ENCODE results near the gene ZBTB7A.
A peak's percentile ranks its signal among the peaks of the same experiment; 100 is the strongest.

Gene ZBTB7A

DNA sequence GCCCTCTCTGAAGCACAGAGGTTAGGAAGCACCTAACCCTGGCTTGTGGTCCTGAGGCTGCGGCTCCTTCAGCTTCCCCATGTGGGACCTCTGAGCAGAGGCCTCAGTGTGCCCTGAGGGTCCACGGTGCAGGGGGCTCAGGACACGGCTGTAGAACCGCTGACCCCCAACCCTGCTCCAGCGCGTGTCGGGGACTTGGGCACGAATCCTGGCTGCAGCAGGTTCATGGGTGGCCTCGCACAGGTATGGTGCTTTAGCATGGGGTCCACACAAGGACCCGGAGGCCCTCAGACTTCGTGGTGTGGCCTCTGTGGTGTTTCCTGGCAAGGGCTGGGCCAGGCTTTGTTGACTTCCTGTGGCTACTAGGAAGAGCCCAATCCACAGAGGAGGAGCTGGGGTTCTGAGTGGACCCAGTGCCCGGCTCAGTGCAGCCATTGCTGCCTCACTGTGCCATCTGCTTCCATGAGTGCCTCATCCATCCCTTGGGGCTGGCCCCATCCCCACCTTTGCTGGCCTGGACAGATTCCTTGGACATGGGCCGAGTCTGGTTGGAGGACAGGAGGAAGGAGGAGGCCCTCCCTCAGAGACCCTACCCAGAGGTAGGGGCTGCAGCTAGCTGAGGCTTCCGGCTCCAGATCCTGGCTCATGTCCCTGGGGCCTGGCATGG lies 24.5 kb downstream of the ZBTB7A start:
- Histone ChIP-seq H3K4me1 (ENCODE audit: control insufficient read depth, insufficient read depth, low read length) (peaks cover 3% of the 10 kb centered on the region), H3K27ac (ENCODE audit: low read length) (peak overlapping the region; percentile 11), H3K9ac (ENCODE audit: low read length in 2 of 2) (no peak overlapping the region), H3K4me3 (ENCODE audit: low read length in 2 of 2) (no peak overlapping the region), H3K9me3 (ENCODE audit: control insufficient read depth in 2 of 2, low read length in 2 of 2) (no peaks in the 10 kb centered on the region), H3K36me3 (ENCODE audit: control insufficient read depth in 2 of 2, insufficient read depth in 2 of 2, low read length in 2 of 2) (peaks cover 1 to 8% of the 10 kb centered on the region in 2 donors), H3K27me3 (ENCODE audit: control insufficient read depth in 1 of 2, insufficient read depth in 2 of 2, low read length in 2 of 2) (no peaks in the 10 kb centered on the region)

GRCh38 chr19:4038661-4039423 lies 27.9 kb downstream of the ZBTB7A start:
- no peaks in the 10 kb centered on the region for H3K27me3 ChIP-seq (ENCODE audit: control insufficient read depth in 1 of 2, insufficient read depth in 2 of 2, low read length in 2 of 2)
- H3K27ac ChIP-seq (ENCODE audit: low read length): no peak overlapping the region
- no peaks in the 10 kb centered on the region for H3K9me3 ChIP-seq (ENCODE audit: control insufficient read depth in 2 of 2, low read length in 2 of 2)
- no peak overlapping the region for H3K9ac ChIP-seq (ENCODE audit: low read length in 2 of 2)
- peaks cover 21 to 22% of the 10 kb centered on the region in 2 donors for H3K36me3 ChIP-seq (ENCODE audit: control insufficient read depth in 2 of 2, insufficient read depth in 2 of 2, low read length in 2 of 2)
- no peaks in the 10 kb centered on the region for H3K4me1 ChIP-seq (ENCODE audit: control insufficient read depth, insufficient read depth, low read length)
- no peak overlapping the region for H3K4me3 ChIP-seq (ENCODE audit: low read length in 2 of 2)

DNA sequence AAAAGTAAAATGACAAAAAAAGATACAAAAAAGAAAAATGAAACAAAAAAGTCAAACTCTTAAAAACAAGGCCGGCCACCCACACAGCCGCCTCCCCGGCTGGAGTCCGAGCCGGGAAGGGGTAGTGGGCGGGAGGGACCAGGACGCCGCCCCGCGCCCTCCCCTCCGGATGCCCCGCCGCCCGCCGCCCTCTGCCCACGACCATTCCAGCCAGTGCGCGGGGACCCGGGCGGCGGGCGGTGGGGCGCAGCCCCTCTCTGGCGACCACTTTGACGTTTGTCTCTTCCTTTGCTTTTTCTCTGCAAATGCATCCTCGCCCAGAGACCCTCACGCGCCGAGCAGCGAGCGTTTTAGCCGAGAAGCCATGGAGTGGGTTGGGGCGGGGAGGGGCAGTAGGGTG lies 28.6 kb downstream of the ZBTB7A start:
- peaks cover 23 to 25% of the 10 kb centered on the region in 2 donors for H3K36me3 ChIP-seq (ENCODE audit: control insufficient read depth in 2 of 2, insufficient read depth in 2 of 2, low read length in 2 of 2)
- H3K4me3 ChIP-seq (ENCODE audit: low read length in 2 of 2): no peak overlapping the region
- no peak overlapping the region for H3K27ac ChIP-seq (ENCODE audit: low read length)
- H3K9me3 ChIP-seq (ENCODE audit: control insufficient read depth in 2 of 2, low read length in 2 of 2): no peaks in the 10 kb centered on the region
- no peaks in the 10 kb centered on the region for H3K27me3 ChIP-seq (ENCODE audit: control insufficient read depth in 1 of 2, insufficient read depth in 2 of 2, low read length in 2 of 2)
- H3K4me1 ChIP-seq (ENCODE audit: control insufficient read depth, insufficient read depth, low read length): no peaks in the 10 kb centered on the region
- H3K9ac ChIP-seq (ENCODE audit: low read length in 2 of 2): no peak overlapping the region

- Histone ChIP-seq H3K27ac (ENCODE audit: low read length) (no peak overlapping the region), H3K27me3 (ENCODE audit: control insufficient read depth in 1 of 2, insufficient read depth in 2 of 2, low read length in 2 of 2) (no peaks in the 10 kb centered on the region), H3K4me1 (ENCODE audit: control insufficient read depth, insufficient read depth, low read length) (no peaks in the 10 kb centered on the region), H3K9ac (ENCODE audit: low read length in 2 of 2) (no peak overlapping the region), H3K9me3 (ENCODE audit: control insufficient read depth in 2 of 2, low read length in 2 of 2) (no peaks in the 10 kb centered on the region), H3K36me3 (ENCODE audit: control insufficient read depth in 2 of 2, insufficient read depth in 2 of 2, low read length in 2 of 2) (peaks cover 26 to 29% of the 10 kb centered on the region in 2 donors), H3K4me3 (ENCODE audit: low read length in 2 of 2) (no peak overlapping the region)
These were observed 29.3 kb downstream of the ZBTB7A start for GRCh38 chr19:4037301-4037949.

- no peaks in the 10 kb centered on the region for H3K9me3 ChIP-seq (ENCODE audit: control insufficient read depth in 2 of 2, low read length in 2 of 2)
- no peak overlapping the region for H3K4me3 ChIP-seq (ENCODE audit: low read length in 2 of 2)
- no peak overlapping the region for H3K9ac ChIP-seq (ENCODE audit: low read length in 2 of 2)
- H3K27ac ChIP-seq (ENCODE audit: low read length): no peak overlapping the region
- peaks cover 28 to 29% of the 10 kb centered on the region in 2 donors for H3K36me3 ChIP-seq (ENCODE audit: control insufficient read depth in 2 of 2, insufficient read depth in 2 of 2, low read length in 2 of 2)
- H3K27me3 ChIP-seq (ENCODE audit: control insufficient read depth in 1 of 2, insufficient read depth in 2 of 2, low read length in 2 of 2): no peaks in the 10 kb centered on the region
- peaks cover 2% of the 10 kb centered on the region for H3K4me1 ChIP-seq (ENCODE audit: control insufficient read depth, insufficient read depth, low read length)
These were observed 30.0 kb downstream of the ZBTB7A start for GRCh38 chr19:4036576-4037300.

- H3K27me3 ChIP-seq (ENCODE audit: control insufficient read depth in 1 of 2, insufficient read depth in 2 of 2, low read length in 2 of 2): no peaks in the 10 kb centered on the region
- H3K36me3 ChIP-seq (ENCODE audit: control insufficient read depth in 2 of 2, insufficient read depth in 2 of 2, low read length in 2 of 2): peaks cover 30% of the 10 kb centered on the region in 2 donors
- H3K9me3 ChIP-seq (ENCODE audit: control insufficient read depth in 2 of 2, low read length in 2 of 2): no peaks in the 10 kb centered on the region
- no peak overlapping the region for H3K9ac ChIP-seq (ENCODE audit: low read length in 2 of 2)
- H3K27ac ChIP-seq (ENCODE audit: low read length): no peak overlapping the region
- no peak overlapping the region for H3K4me3 ChIP-seq (ENCODE audit: low read length in 2 of 2)
- peaks cover 2% of the 10 kb centered on the region for H3K4me1 ChIP-seq (ENCODE audit: control insufficient read depth, insufficient read depth, low read length)
These were observed 31.1 kb downstream of the ZBTB7A start for GRCh38 chr19:4035582-4035981.

DNA sequence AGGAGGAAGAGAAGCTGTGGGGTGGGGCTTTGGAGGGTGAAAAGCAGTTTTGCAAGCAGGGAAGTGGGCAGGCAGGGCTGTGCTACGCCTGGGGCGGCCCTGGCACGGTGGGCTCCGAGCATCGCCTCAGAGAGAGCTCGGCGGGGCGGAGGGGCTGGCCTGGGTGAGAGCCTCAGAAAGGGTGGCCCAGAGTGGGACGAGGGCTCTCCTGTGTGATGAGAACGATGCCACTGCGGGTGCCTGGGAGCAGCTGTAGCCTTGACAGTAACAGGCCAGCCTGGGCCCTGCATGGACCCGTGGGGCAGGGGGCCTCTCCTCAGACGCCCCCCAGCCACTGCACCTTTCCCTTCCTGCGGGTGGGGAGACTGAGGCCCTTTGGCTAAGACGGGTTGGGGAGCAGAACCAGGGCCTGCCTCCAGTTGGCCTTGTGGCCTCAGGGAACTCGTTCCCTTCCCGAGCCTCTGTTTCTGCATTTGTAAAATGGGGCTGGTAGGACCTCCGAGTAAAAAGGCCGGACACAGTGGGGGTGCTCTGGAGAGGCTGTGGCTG lies 31.6 kb downstream of the ZBTB7A start:
- Histone ChIP-seq H3K27ac (ENCODE audit: low read length) (no peak overlapping the region), H3K4me1 (ENCODE audit: control insufficient read depth, insufficient read depth, low read length) (peaks cover 2% of the 10 kb centered on the region), H3K27me3 (ENCODE audit: control insufficient read depth in 1 of 2, insufficient read depth in 2 of 2, low read length in 2 of 2) (no peaks in the 10 kb centered on the region), H3K9ac (ENCODE audit: low read length in 2 of 2) (no peak overlapping the region), H3K9me3 (ENCODE audit: control insufficient read depth in 2 of 2, low read length in 2 of 2) (no peaks in the 10 kb centered on the region), H3K4me3 (ENCODE audit: low read length in 2 of 2) (no peak overlapping the region), H3K36me3 (ENCODE audit: control insufficient read depth in 2 of 2, insufficient read depth in 2 of 2, low read length in 2 of 2) (peaks cover 30% of the 10 kb centered on the region in 2 donors)

DNA sequence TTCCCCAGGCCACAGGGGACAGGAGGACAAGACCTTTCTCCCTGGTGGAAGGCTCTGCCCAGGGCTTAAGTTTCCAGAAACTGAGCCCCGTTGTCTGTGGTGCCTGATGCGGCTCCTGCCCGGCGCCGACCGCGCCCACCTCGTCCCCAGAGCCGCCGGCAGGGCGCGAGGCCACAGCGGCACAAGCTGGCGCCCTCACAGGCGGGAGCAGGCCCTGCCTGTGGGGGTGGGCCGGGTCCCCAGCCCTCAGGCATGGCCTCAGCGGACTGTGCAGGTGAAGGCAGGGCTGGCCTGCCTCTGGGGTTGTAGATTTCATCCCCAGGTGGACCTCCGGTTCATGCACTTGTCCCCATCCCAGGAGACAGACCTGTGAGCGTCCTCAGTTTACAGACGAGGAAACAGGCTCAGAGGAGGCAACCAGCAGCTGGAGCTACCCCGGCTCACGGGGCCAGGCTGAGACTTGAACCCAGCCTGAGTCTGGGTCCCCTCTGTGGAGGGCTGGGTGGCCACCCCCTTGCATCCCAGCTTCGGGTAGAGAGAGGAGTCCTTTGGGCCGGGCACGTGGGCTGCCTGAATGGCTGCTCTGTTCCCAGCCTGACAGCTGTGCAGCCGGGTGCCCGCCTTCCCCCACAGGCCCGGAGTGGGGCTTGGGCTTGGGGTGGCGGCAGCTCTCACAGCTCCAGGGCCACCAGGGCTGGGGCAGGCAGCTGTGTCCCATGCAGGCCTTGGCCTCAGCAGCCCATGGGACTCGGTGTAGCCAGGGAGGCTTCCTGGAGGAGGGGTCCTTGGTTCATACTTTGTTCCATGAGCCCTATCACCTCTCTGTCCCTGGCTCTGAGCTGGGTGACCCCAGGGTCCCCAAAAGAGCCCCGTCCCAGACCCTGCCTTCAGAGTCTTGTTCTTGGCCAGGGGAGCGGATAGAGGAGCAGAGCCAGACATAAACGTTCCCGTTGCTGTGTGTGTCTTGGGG lies 32.4 kb downstream of the ZBTB7A start:
- no peaks in the 10 kb centered on the region for H3K27me3 ChIP-seq (ENCODE audit: control insufficient read depth in 1 of 2, insufficient read depth in 2 of 2, low read length in 2 of 2)
- no peak overlapping the region for H3K4me3 ChIP-seq (ENCODE audit: low read length in 2 of 2)
- peaks cover 30% of the 10 kb centered on the region in 2 donors for H3K36me3 ChIP-seq (ENCODE audit: control insufficient read depth in 2 of 2, insufficient read depth in 2 of 2, low read length in 2 of 2)
- H3K4me1 ChIP-seq (ENCODE audit: control insufficient read depth, insufficient read depth, low read length): peaks cover 2% of the 10 kb centered on the region
- no peaks in the 10 kb centered on the region for H3K9me3 ChIP-seq (ENCODE audit: control insufficient read depth in 2 of 2, low read length in 2 of 2)
- no peak overlapping the region for H3K27ac ChIP-seq (ENCODE audit: low read length)
- H3K9ac ChIP-seq (ENCODE audit: low read length in 2 of 2): no peak overlapping the region

- Histone ChIP-seq H3K4me1 (ENCODE audit: control insufficient read depth, insufficient read depth, low read length) (peaks cover 2% of the 10 kb centered on the region), H3K27ac (ENCODE audit: low read length) (no peak overlapping the region), H3K27me3 (ENCODE audit: control insufficient read depth in 1 of 2, insufficient read depth in 2 of 2, low read length in 2 of 2) (no peaks in the 10 kb centered on the region), H3K9me3 (ENCODE audit: control insufficient read depth in 2 of 2, low read length in 2 of 2) (no peaks in the 10 kb centered on the region), H3K9ac (ENCODE audit: low read length in 2 of 2) (no peak overlapping the region), H3K36me3 (ENCODE audit: control insufficient read depth in 2 of 2, insufficient read depth in 2 of 2, low read length in 2 of 2) (peaks cover 35 to 36% of the 10 kb centered on the region in 2 donors), H3K4me3 (ENCODE audit: low read length in 2 of 2) (no peak overlapping the region)
These were observed 33.4 kb downstream of the ZBTB7A start for GRCh38 chr19:4033028-4033956.
